Endothelial cell of umbilical vein (primary cell): ENCODE results near the gene MAP6D1. TPM values are rescaled to one million over a fixed set of nuclear protein-coding genes. Genes with fewer than 3 reads are reported as not detected.

Source experiments
- BruUV-seq: library from RNA; stranded (reverse); fragments of 400-500 nt; replicated peaks from 2 replicates; lab custom pipeline; 2021; lab: Mats Ljungman, UMichigan
- CTCF ChIA-PET: fragments of 300-600, 350-600 bp; sonication (Branson Sonifier 250); formaldehyde crosslinking; loops from one replicate; lab custom pipeline; 2021; ENCODE audit warnings: antibody characterized with exemption, inconsistent platforms; lab: Charles Lee
- POLR2A ChIA-PET: fragments of 300-600, 350-600 bp; sonication (Branson Sonifier 250); formaldehyde crosslinking; loops from one replicate; lab custom pipeline; 2021; ENCODE audit warnings: antibody characterized with exemption, inconsistent platforms; lab: Charles Lee
- DNase-seq: peaks from one replicate; pipeline ENCODE4 v3.0.0-alpha.2; 2011; ENCODE audit warnings: low read depth, low spot score
- FAIRE-seq: peaks from 2 replicates; lab custom pipeline; 2011; peaks lifted over from hg19 to GRCh38; lab: Jason Lieb, UNC
- H2AFZ ChIP-seq: 2 replicates; pipeline ENCODE4 v1.6.0; 2012; ENCODE audit warnings: low read depth, low read length, control low read depth, inconsistent platforms
- H3K27ac ChIP-seq: 2 replicates; pipeline ENCODE4 v1.5.1; 2011; ENCODE audit warnings: low read depth, mild to moderate bottlenecking, control low read depth, low read length, moderate library complexity; ENCODE audit not compliant: insufficient read depth
- H3K27me3 ChIP-seq, 2 experiments: 2 replicates each; pipeline versions ENCODE4 v1.6.0 to v1.6.1; 2011; ENCODE audit warnings: low read length in 2 of 2, mixed read lengths in 1 of 2; ENCODE audit not compliant: control insufficient read depth in 2 of 2, insufficient read depth in 2 of 2
- H3K36me3 ChIP-seq, 2 experiments: 2 replicates in 1 of 2; 3 replicates in 1 of 2; pipeline ENCODE4 v1.5.1; 2011; ENCODE audit warnings: low read length in 2 of 2, mild to moderate bottlenecking in 1 of 2, moderate library complexity in 1 of 2; ENCODE audit not compliant: control insufficient read depth in 2 of 2, insufficient read depth in 2 of 2; ENCODE audit errors: extremely low read depth in 1 of 2
- H3K4me1 ChIP-seq: 3 replicates; pipeline ENCODE4 v1.5.1; 2011; ENCODE audit warnings: mild to moderate bottlenecking, low read length; ENCODE audit not compliant: control insufficient read depth, insufficient read depth; ENCODE audit errors: extremely low read depth
- H3K4me2 ChIP-seq: 2 replicates; pipeline ENCODE4 v1.6.1; 2011; ENCODE audit warnings: low read length, control low read depth, mixed read lengths; ENCODE audit not compliant: insufficient read depth
- H3K4me3 ChIP-seq, 3 experiments: fragments of 200-600 bp in 1 of 3; sonication (generic), shearing (Covaris generic) in 1 of 3; replicated peaks in 1 of 3; 2 replicates each; pipeline ENCODE4 v1.5.1; 2011 to 2016; ENCODE audit warnings: control low read depth in 3 of 3, low read length in 3 of 3, mild to moderate bottlenecking in 2 of 3, inconsistent platforms in 1 of 3, low read depth in 1 of 3, moderate library complexity in 1 of 3; ENCODE audit not compliant: insufficient read depth in 1 of 3
- H3K79me2 ChIP-seq: 2 replicates; pipeline ENCODE4 v1.6.0; 2012; ENCODE audit warnings: low read length, inconsistent platforms; ENCODE audit not compliant: control insufficient read depth, insufficient read depth
- H3K9ac ChIP-seq: replicated peaks from 2 replicates; pipeline ENCODE3; 2011; ENCODE audit warnings: low read length, control low read depth; ENCODE audit not compliant: insufficient read depth; ENCODE audit errors: extremely low read depth
- H3K9me1 ChIP-seq: replicated peaks from 3 replicates; pipeline ENCODE4 v1.6.0; 2011; ENCODE audit warnings: mild to moderate bottlenecking, low read length; ENCODE audit not compliant: control insufficient read depth, insufficient read depth; ENCODE audit errors: extremely low read depth
- H3K9me3 ChIP-seq: replicated peaks from 2 replicates; pipeline ENCODE4 v1.5.1; 2012; ENCODE audit warnings: low read length, inconsistent platforms; ENCODE audit not compliant: control insufficient read depth, insufficient read depth
- H4K20me1 ChIP-seq: replicated peaks from 2 replicates; pipeline ENCODE3; 2011; ENCODE audit warnings: mild to moderate bottlenecking, low read length; ENCODE audit not compliant: control insufficient read depth, insufficient read depth; ENCODE audit errors: extremely low read depth
- CTCF ChIP-seq, 2 donors: IDR thresholded peaks; 1 replicate in 1 of 2; 2 replicates in 1 of 2; pipeline ENCODE4 v1.5.1; 2011; ENCODE audit warnings: low read length in 2 of 2, mild to moderate bottlenecking in 2 of 2, moderate library complexity in 2 of 2, control low read depth in 1 of 2, inconsistent platforms in 1 of 2, low read depth in 1 of 2; ENCODE audit not compliant: insufficient read depth in 1 of 2; ENCODE audit errors: extremely low read depth in 1 of 2
- EZH2 ChIP-seq: IDR thresholded peaks from 2 replicates; pipeline ENCODE4 v1.6.1; 2012; ENCODE audit warnings: borderline replicate concordance, low read depth, mild to moderate bottlenecking, moderate library complexity, low read length, inconsistent platforms; ENCODE audit not compliant: severe bottlenecking
- GATA2 ChIP-seq: IDR thresholded peaks from 2 replicates; pipeline ENCODE4 v1.7.0; 2011; ENCODE audit warnings: low read depth, mild to moderate bottlenecking, moderate library complexity, mixed read lengths, low read length; ENCODE audit not compliant: insufficient read length, insufficient read depth
- MAX ChIP-seq: IDR thresholded peaks from 2 replicates; pipeline ENCODE4 v1.6.1; 2011; ENCODE audit not compliant: insufficient read depth, insufficient read length
- MYC ChIP-seq: IDR thresholded peaks from one replicate; pipeline ENCODE4 v1.6.1; 2011; ENCODE audit warnings: mild to moderate bottlenecking, low read depth, low read length
- POLR2A ChIP-seq: IDR thresholded peaks from 2 replicates; pipeline ENCODE4 v1.6.1; 2012; ENCODE audit warnings: low read depth, mild to moderate bottlenecking, control low read depth, low read length
- POLR2AphosphoS5 ChIP-seq: IDR thresholded peaks from 2 replicates; pipeline ENCODE4 v1.6.1; 2012; ENCODE audit warnings: low read depth, mild to moderate bottlenecking, control low read depth, low read length, moderate library complexity; ENCODE audit not compliant: insufficient read depth
- dilution Hi-C: fragments of 300-500 bp; cut with MboI; formaldehyde crosslinking; loops from one replicate; pipeline ENCODE4 v1.15.0; 2019; ENCODE audit warnings: low sequenced_read_pairs; ENCODE audit not compliant: extremely low pct_ligation_motif_present
- intact Hi-C: fragments of 100-400 bp; cut with micrococcal nuclease; formaldehyde crosslinking; loops from one replicate; pipeline ENCODE4 v1.10.0; 2022
- polyA plus RNA-seq, 4 experiments: library from polyadenylated mRNA; depleted of rRNA in 3 of 4; stranded (reverse) in 3 of 4; unstranded in 1 of 4; fragments of >200 nt; gene quantifications; 2 replicates each; pipeline versions ENCODE4 v1.2.1 to v1.2.3, GENCODE V29; 2011 to 2012; ENCODE audit warnings: missing spikeins in 1 of 4
- total RNA-seq: library from RNA; stranded (reverse); gene quantifications from 2 replicates; pipeline ENCODE4 v1.2.3, GENCODE V29; 2021

Gene MAP6D1
- total and polyA plus RNA-seq, 2 donors (not counting 3 experiments of a cell fraction or from before 2014, with no cell fraction given): 2.4 to 3.5 TPM

GRCh38 chr3:183794452-183794851 is 30.9 kb downstream of the MAP6D1 start:
- Histone ChIP-seq H3K27ac (no peak overlapping the region), H4K20me1 (no peaks in the 10 kb centered on the region), H3K79me2 (peaks cover 2% of the 10 kb centered on the region), H3K4me1 (no peaks in the 10 kb centered on the region), H3K27me3 (no peaks in the 10 kb centered on the region), H3K9ac (no peak overlapping the region), H3K9me1 (no peaks in the 10 kb centered on the region), H2AFZ (no peak overlapping the region), H3K4me3 (no peak overlapping the region), H3K36me3 (peaks cover 10 to 19% of the 10 kb centered on the region in 2 experiments), H3K4me2 (no peak overlapping the region), H3K9me3 (no peaks in the 10 kb centered on the region)
- ChIA-PET CTCF (no interaction called here), POLR2A (no interaction called here)
- no peak for DNase-seq
- dilution Hi-C loops: no loop called here
- TF ChIP-seq GATA2 (no peak), MYC (no peak), POLR2A (no peak), CTCF (IDR thresholded peaks at IDR 0.05; ENCODE audit: extremely low read depth in 1 of 2, insufficient read depth in 1 of 2, low read depth in 1 of 2, low read length in 2 of 2) (no peak), POLR2AphosphoS5 (no peak), EZH2 (no peak), MAX (no peak)
- FAIRE-seq: no peak
- intact Hi-C loops: no loop called here
- BruUV-seq: no TSS peak
